Suppressor macrophage treated with lipopolysaccharide for 4 hours (primary cell): ENCODE measurements around the gene PAPOLB.

Source experiments
- DNase-seq: peaks from one replicate; pipeline ENCODE4 v3.0.0-alpha.2; 2020

PAPOLB gene

GRCh38 chr7:4876586-4876985 is 14.8 kb upstream of the PAPOLB start:
- no peak for DNase-seq

GRCh38 chr7:4875391-4875790 is 13.6 kb upstream of the PAPOLB start:
- DNase-seq = no peak

- DNase-seq = no peak
These were observed 11.5 kb upstream of the PAPOLB start for GRCh38 chr7:4873071-4873944.

GRCh38 chr7:4871930-4872675 is 10.3 kb upstream of the PAPOLB start:
- DNase-seq = no peak

DNA sequence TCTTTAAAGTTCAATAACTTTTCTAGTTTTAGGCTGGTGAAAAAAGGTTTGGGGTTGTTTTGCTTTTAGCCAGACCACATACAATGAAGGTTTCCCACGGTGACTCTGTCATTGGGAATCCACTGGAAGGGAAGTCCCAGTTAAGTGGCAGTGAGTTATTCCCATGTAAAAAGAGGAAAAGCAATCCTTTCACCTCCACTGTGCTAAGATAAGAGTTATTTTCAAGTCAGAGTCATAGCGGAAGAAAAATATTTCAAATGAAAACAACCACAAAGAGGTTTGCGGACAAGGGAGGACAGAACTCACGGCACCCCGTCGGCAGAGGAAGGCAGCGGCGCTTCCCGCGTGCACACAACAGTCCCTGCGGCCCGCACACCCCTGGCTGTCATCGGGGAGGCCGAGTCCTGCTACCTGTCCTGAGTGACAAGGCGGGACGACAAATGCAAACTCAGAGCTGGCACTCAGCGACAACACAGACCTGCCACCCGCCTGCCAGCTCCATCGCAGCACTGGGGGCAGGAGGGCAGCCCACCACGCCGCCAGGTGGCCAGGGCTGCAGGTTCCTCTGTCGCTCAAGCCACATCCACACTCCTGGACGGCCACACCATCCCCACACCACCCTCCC is 9.3 kb upstream of the PAPOLB start:
- DNase-seq = no peak

DNA sequence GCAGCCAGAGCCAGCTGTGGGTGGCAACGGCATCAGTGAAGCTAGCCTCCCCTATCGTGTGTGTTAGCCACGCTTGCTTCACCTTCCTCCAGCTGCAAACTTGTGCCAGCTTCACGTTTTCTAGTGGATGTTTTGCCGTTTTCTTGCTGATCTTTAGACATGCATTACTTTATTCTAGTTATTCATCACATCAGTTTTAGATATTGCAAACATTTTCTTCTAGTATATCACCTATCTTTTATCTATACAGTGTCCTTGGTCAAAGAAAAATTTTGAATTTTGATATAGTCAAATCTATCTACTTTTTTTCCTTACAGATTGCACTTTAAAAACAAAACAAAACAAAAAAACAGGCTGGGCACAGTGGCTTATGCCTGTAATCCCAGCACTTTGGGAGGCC is 6.7 kb upstream of the PAPOLB start:
- DNase-seq = no peak

DNA sequence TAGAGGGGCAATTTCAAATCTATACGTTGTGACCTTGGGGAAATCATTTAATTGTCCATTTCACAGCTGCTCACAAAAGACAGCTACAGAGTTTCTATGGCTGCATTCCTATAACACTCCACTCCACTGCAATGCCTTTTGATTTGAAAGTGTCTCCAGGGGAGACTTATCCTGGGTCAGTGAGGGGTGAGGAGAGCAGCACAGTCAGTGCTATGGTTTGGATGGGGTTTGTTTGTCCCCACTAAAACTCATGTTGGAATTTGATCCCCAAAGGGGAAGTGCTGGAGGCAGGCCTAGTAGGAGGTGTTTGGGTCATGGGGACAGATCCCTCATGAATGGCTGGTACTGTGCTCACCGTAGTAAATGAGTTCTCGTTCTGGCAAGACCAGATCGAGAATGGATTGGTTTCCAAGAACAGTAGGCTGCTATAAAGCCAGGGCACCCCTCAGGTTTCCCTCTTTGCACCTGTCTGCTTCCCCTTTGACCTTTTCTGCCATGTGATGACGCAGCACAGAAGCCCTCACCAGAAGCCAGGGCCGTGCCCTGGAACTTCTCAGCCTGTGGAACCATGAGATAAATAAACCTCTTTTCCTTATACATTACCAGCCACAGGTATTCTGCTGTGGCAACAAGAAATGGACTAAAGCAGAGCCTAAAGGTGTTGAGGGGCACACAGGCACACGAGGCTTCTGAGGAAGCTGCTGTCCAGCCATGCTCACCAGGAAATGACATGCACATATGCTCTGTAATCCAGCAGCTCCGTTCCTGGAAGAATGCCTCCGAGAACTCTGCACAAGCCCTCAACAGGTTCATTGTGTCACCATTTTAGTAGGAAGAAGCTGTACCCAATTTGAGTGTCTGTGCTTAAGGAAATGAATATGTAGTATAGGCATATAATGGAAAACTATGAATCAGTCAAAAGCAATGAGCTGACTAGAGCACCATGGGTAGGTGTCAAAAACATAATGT is 5.0 kb upstream of the PAPOLB start:
- DNase-seq = no peak

GRCh38 chr7:4862156-4862555 is 326 bp upstream of the PAPOLB start:
- DNase-seq = no peak

GRCh38 chr7:4861227-4861626 is 603 bp downstream of the PAPOLB start:
- no peak for DNase-seq

- DNase-seq = no peak
These were observed 4.6 kb downstream of the PAPOLB start for GRCh38 chr7:4857189-4857588.

- DNase-seq = no peak
These were observed 5.3 kb downstream of the PAPOLB start for GRCh38 chr7:4856336-4857057.

GRCh38 chr7:4854916-4855315 is 6.9 kb downstream of the PAPOLB start:
- DNase-seq = no peak

DNA sequence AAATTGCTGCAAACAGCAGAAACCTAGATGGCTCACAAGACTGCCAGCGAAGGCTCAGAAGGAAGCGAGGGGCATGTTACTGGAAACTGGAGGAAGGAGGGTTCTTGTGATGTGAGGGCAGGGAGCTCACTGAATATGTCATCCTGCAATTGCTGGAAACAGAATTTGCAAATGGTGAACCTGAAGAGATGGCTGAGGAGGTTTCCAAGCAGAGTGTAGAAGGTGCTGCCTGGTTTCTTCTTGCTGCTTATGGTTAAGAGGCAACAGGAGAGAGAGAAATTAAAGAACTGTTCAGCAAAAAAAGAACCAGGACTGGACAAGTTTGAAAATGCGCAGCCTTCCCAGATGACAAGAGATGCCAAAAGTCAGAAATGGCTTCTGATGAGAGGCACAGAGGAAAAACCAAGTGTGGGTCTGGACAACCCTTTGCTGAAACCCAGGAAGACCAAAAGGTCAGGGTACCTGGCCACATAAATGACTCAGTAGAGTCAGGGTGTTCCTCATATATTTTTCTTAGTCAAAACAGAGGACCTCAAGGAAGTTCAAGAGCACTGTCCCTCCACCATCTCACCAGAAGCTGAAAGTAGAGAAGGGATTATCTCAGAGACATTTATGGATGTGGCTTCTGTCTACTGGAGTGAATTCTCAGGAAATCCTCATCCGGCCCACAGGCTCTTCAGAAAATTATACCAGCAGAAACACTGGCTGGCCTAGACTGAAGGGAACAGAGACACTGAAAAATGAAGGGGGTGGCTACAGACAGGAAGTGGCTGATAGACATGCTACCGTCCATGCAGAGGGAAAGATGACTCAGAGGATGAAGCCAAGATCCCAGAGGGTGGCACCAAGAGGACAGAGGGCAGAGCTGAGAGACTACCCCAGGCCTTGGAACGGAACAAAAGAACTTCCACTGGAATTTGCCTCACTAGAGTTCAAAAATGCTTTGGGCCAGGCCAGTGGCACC is 10.1 kb downstream of the PAPOLB start:
- peak; percentile 16 for DNase-seq

DNA sequence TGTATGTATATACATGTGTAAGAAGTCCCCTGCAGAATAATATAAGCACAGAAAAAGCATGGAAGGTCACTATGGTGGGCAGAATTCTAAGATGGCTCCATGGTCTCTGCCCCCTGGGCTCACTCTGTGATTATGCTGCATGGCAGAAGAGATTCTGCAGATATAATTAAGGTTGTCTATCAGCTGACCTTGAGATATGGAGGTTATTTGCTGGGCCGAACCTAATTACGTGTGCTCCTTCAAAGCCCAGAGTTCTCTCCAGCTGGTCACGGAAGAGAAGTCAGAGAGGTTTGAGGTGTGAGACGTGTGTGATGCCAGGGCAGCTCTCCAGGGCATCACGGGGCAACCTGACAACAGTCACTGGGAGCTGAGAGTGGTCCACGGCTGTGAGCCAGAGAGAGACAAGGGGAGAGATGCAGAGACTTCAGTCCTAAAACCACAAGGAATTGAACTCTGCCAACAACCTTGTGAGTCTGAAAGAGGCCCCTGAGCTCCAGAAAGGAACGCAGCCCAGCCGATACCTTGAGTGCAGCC is 11.5 kb downstream of the PAPOLB start:
- no peak for DNase-seq

GRCh38 chr7:4849390-4849789 is 12.4 kb downstream of the PAPOLB start:
- no peak for DNase-seq

DNA sequence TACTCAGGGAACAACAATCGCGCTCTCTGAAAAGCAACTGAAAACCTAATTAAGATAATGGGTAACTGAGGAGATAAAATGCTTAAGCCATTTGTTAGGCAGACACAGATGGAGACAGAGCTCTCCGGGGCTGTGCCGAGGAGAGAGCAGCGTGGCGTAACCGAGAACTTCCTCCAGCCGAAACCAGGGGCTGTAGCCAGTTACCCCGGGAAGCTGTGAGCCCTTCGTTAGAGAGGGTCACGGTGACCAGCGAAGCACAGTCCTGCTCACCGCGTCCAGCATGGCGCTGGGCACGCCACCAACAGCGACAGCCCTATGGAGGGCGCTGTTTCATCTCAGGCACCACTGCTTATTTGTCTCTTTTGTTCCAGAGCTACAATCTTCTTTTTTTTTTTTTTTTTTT is 16.1 kb downstream of the PAPOLB start:
- no peak for DNase-seq

DNA sequence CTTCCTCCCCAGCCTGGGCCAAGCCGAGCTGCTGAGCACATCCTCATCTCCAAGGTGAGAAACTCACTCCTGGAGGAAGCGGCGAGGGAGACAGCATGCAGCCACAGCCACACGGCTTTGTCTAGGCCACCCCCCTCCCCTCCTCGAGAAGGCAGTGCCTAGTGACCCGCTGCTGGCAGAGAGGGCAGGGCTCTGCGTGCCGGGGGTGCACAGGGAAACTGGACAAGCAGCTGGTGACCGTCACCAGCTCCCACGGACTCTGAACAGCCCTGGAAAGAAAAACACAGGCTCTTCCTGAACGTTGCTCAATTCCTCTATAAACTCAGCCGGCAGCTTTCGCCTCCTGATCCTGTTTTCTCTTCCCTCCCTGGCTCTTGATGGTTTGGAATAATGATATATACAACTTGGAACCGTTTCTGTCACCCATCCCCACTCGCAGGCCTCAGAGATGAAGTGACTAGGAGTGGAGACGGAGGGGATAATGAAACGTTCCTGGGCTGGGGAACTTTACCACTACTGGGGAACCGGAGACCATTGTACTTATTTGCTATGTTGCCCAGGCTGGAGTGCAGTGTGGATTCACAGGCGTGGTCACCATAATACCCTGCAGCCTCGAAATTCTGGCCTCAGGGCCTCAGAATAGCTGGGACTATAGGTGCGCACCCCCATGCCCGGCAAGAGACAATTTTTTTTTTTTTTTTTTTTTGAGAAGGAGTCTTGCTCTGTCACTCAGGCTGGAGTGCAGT is 19.3 kb downstream of the PAPOLB start:
- no peak for DNase-seq

DNA sequence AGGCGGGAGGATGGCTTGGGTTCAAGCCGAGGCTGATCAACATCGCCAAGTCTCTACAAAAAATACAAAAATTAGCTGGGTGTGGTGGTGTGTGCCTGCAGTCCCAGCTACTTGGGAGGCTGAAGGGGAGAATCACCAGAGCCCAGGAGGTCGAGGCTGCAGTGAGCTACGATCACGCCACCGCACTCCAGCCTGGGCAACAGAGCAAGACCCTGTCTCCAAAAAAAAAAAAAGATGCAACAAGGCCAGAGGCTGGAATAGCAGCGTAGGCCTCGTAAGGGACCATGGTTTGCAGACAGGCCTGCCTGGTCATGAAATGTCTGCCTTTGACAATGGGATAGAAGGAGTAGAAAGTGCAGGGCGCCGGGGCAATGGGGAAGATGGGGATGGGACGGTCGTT is 20.0 kb downstream of the PAPOLB start:
- no peak for DNase-seq

DNA sequence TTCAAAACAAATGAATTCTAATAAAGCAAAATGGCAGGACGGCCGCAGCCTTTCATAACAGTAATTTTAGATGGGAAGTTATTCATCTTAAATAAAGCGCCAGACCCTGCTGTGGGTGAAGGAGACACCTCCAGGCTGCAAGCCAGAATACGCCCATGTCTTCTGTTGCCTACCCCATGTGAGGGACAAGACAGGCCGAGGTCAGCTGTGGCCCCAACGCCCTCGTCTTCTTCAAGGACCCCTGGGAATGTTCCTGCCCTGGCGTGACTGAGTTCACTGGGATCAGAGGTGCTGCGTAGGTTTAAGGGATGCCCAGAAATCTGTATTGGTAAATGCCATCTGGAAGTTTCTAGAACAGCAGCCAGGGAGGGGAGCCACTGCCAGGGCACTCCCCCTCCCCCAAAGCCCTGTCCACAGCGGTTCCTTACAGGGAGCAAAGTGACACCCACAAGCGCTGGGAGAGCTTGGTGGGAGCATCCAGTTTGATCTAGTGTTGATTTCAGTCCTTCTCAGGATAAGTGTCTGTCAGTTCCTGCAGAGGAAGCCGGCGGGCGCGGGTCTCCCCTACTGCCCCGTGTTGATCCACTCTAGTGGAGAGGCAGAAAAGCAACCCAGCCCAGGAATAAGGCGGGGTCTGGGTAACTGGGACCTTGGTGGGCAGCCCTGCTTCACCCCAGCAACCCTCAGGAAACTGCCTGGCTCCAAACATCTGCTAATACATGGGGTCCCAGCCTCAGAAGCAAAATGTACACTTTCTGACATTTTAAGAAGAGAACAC is 20.6 kb downstream of the PAPOLB start:
- no peak for DNase-seq
